ENCODE data around the gene PLOD1. TPM values are rescaled to one million over a fixed set of nuclear protein-coding genes. Genes with fewer than 3 reads are reported as not detected.
A peak's percentile ranks its signal among the peaks of the same experiment; 100 is the strongest.

PLOD1 gene
- total RNA-seq, 1 experiment from 2014 or later: 156 TPM

GRCh38 chr1:11967028-11967547 lies 32.6 kb downstream of the PLOD1 start:
- Histone ChIP-seq H3K4me3 (ENCODE audit: low read depth in 2 of 2, low read length in 2 of 2) (no peak overlapping the region), H3K4me1 (ENCODE audit: control insufficient read depth, insufficient read depth, low read length) (no peaks in the 10 kb centered on the region), H3K27me3 (ENCODE audit: control insufficient read depth, insufficient read depth, low read length) (no peaks in the 10 kb centered on the region), H3K27ac (ENCODE audit: low read length) (no peak overlapping the region), H3K36me3 (ENCODE audit: control insufficient read depth, insufficient read depth, low read length) (peaks cover 2% of the 10 kb centered on the region; the same call in 1 of the 2 replicates), H3K9me3 (ENCODE audit: control insufficient read depth, insufficient read depth, low read depth, low read length) (no peaks in the 10 kb centered on the region)
- no TSS peak for BruUV-seq (replicated peaks)
- POLR2A ChIA-PET: interaction anchor here (0.6 to 1.3 kb wide), 4 partner anchors 35 to 160 kb away, joined by 3 to 10 read pairs (median 8); no protein-coding TSS in a partner anchor
- intact Hi-C loops (cut with micrococcal nuclease; ENCODE audit: unreplicated experiment): loop anchor here (1.0 kb wide), 1 partner anchor 59 kb away; no protein-coding TSS in a partner anchor
- in situ Hi-C loops (cut with HindIII; ENCODE audit: low pct_unique_long_range_greater_than_20kb, low sequenced_read_pairs): no loop called here
- DNase-seq (ENCODE audit: low read depth, low spot score): peak; percentile 63
- ATAC-seq: peak; percentile 93
- CTCF ChIA-PET: interaction anchor here (0.6 to 1.5 kb wide), 6 partner anchors 12 to 84 kb away, joined by 3 to 6 read pairs (median 4); partner anchors contain the start of gene MFN2
- TF ChIP-seq SIN3A (IDR thresholded peaks at IDR 0.05; ENCODE audit: borderline replicate concordance, insufficient read depth, low read depth, low read length) (no peak), REST (IDR thresholded peaks at IDR 0.05; ENCODE audit: insufficient read depth in 1 of 2, low read depth in 2 of 2, low read length in 1 of 2) (no peak), TCF7L2 (IDR thresholded peaks at IDR 0.05; ENCODE audit: low read depth, low read length) (no peak), POLR2AphosphoS5 (IDR thresholded peaks at IDR 0.05; ENCODE audit: low read depth, low read length) (no peak), CTCF (IDR thresholded peaks at IDR 0.05) (no peak; the same call in 1 of the 2 replicates)

- ChIA-PET POLR2A (no interaction called here), CTCF (no interaction called here)
- no peak for ATAC-seq
- Histone ChIP-seq H3K36me3 (ENCODE audit: control insufficient read depth, insufficient read depth, low read length) (peaks cover 2% of the 10 kb centered on the region; the same call in 1 of the 2 replicates), H3K27me3 (ENCODE audit: control insufficient read depth, insufficient read depth, low read length) (no peaks in the 10 kb centered on the region), H3K27ac (ENCODE audit: low read length) (no peak overlapping the region), H3K4me3 (ENCODE audit: low read depth in 2 of 2, low read length in 2 of 2) (no peak overlapping the region), H3K4me1 (ENCODE audit: control insufficient read depth, insufficient read depth, low read length) (no peaks in the 10 kb centered on the region), H3K9me3 (ENCODE audit: control insufficient read depth, insufficient read depth, low read depth, low read length) (no peaks in the 10 kb centered on the region)
- BruUV-seq (replicated peaks): no TSS peak
- in situ Hi-C loops (cut with HindIII; ENCODE audit: low pct_unique_long_range_greater_than_20kb, low sequenced_read_pairs): no loop called here
- TF ChIP-seq CTCF (IDR thresholded peaks at IDR 0.05) (no peak), POLR2AphosphoS5 (IDR thresholded peaks at IDR 0.05; ENCODE audit: low read depth, low read length) (no peak), REST (IDR thresholded peaks at IDR 0.05; ENCODE audit: insufficient read depth in 1 of 2, low read depth in 2 of 2, low read length in 1 of 2) (no peak), SIN3A (IDR thresholded peaks at IDR 0.05; ENCODE audit: borderline replicate concordance, insufficient read depth, low read depth, low read length) (no peak), TCF7L2 (IDR thresholded peaks at IDR 0.05; ENCODE audit: low read depth, low read length) (no peak)
- intact Hi-C loops (cut with micrococcal nuclease; ENCODE audit: unreplicated experiment): no loop called here
- DNase-seq (ENCODE audit: low read depth, low spot score): no peak
Observed at GRCh38 chr1:11970441-11971185, 36.1 kb downstream of the PLOD1 start.

Data from Panc1 (cell line).